GOT3 (cell line): Measurements from ENCODE around the gene ZRANB1.

Experiments used
- DNase-seq: peaks from one replicate; lab custom pipeline; 2025; ENCODE audit warnings: mixed read lengths; lab: John Stamatoyannopoulos, UW

ZRANB1 gene

DNA sequence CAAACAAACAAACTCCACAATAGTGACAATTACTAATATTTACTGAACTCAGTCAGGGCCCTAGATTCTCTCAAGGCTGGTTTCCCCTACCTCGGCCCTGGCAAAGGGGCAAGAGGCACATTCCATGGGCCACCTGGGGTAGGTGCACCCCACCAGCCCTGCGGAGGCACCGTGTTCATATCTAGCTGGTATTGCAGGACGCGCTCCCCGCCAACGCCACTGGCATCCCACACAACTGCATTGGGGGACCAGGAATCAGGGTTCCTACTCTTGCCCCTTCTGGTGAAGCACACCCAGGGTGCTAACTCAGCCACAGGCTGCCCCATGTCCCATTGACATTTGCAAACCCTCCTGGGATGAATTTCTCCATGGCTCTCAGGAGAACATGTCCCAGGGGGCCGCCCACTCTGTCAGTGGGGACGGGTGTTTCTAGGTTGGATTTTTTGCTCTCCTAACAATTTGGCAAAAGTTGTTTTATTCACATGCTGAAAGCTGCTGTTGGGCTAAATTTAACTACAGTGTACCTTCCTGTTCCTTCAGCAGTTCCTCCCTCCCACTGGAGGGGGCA lies 76.7 kb downstream of the ZRANB1 start:
- DNase-seq: no peak

DNA sequence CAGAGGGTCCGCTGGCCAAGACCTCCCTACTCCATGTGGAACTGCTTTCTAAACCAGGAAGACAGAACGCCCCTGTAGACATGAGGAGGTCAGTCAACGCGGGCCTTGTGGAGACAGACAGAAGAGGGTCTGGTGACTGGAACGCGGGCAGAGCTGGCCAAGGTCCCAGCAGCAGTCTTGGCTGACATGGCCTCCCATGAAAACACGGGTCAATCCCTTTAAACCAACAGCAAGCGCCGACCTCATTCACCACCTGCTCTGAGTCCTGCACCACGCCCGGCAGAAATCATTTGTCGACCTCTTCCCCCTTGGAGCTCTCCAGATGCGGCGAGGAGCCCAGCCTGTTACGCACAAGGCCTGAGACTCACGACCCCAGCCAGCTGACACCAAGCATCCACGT lies 78.5 kb downstream of the ZRANB1 start:
- no peak for DNase-seq

DNA sequence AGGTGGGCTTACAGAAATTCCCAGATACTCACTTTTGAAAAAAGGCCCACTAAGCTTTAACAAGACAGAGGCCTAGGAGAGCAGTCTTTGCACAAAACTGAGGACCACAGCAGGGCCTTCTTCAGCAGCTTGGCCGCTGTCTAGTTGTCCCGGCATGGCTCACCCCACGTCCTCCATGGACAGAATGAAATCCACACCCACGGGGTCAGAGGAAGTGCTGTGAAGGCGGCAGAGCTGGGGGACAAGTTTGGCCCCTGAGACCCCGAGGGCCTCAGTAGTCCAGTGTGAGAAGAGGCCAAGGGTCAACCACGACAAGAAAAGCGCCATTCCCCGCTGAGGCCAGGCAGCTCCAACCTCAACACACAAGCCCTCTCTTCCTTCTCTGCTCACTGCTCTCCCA lies 78.9 kb downstream of the ZRANB1 start:
- no peak for DNase-seq

DNA sequence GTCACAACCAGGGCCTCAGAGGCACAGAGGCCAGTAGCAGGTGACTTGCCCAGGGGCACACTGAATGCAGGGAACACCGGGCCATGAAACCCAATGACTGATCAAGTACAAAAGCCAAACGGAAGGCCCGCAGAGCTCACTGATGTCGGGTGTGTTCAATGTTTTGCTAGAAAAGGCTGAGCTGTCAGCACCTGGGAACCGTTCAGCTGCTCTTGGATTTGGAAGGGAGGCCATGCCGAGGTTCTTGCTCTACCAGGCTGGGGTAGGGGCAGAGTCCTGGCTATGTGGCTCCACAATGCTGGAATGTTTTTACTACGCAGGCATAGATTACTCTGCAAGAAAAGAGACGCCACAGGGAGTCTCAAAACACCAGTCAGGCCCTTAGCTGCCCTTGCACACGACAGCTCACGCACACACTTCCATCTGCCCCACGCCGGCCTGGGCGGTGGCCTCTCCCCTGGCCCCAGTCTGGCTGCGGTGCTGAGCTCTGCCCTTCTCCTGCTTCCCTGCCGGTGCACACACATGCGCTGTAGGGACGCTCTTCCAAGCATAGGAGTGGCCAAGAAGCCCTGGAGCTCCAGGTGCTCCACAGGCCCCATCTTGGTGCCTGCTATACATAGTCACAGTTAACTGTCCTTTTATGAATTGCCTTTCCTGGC lies 79.9 kb downstream of the ZRANB1 start:
- DNase-seq: no peak

DNA sequence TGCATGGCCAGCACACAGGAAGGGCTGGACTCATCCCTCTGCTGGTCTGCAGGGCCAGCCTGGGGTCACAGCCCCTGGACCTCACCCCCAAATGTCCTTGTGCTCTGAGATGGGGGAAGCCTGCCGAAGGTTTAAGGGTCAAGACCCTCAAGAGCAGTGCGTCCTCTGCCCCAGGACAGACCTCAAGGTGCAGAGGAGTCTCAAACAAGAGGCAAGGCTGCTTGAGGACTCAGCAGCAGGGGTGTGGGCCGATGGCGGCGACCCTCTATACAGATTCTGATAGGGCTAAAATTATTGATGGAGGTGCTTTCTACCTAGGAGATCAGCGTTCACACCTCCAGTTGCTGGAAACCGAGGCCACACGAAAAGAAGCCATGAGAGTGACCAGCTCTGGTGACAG lies 80.7 kb downstream of the ZRANB1 start:
- DNase-seq: no peak

DNA sequence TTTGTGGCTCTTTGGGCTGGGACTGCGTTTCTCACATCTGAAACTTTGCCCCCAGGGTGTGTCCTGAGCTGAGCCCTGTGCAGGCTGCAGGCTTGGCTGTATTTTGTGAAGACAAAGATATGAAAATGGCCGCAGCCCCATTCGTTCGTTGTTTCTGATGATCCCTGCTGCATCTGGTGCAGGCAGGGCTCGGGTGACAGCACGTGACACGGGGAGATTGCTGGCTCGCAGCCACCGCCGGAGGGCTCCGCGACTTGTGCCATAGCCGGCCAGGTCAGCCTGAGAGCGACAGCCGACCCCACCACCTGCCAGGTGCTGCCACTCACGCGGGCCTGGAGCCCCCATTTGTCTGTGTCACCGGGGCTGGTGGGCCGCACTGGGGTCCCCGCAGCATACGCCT lies 81.3 kb downstream of the ZRANB1 start:
- DNase-seq: no peak

DNA sequence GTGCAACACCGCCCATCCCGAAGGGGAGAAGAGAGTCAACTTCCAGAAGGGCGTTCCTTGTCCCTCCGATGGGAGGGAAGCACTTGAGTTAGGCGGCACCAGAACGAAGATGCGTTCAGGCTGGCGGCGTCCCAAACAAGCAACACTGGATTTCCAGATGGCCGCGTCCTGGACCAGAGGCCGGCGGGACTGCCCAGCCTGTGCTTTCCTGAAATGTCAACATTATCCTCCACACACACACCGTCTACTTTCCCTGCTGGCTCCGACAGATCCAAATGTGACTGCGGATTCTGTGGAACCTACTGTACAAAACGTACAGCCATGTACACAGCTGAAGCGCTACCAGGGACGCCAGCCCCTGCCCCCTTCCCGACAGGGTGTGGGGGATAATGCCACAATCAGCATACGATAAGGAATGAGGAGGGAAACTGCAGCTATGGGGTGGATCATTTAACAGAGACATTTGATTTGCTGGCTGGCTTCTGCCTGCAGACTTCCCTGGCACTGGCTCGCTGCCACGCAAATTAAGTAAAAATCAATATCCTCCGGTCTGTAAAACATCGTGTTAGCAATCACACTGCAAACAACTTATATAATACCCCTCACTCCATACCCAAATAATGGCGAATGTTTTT lies 82.1 kb downstream of the ZRANB1 start:
- no peak for DNase-seq

DNA sequence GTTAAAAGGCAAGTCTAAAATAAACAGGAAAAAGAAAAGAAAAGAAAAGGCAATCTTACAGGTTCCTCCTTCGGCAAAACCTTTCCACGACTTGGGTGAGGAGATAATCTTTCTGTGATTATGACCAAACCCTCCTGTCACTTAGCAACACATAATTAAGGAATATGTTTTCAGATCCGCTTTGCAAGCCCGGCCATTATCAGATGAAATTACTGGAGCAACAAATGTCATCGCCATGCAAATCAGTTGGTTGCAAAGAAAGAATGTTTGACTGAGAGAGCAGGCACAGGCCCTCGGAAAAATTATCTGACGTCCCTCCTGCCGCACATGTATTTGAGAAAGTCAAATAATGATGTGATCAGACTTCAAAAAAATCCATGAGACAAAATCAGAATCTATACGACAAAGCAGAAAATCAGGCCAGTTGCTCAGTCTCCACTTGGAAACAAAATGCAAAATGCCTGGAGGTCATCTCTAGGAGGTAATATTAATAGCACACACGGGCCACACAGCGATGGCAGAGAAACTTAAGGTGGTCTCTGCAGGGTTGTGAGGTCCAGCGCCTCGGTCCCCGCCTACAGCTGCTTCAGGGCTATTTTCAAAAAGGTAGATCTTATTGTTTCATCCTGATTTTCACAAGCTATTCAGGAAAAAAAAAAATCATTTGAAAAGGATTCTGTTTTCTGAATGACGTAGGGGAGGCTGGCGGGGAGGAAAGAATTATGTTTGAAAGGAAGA lies 82.7 kb downstream of the ZRANB1 start:
- DNase-seq: no peak

DNA sequence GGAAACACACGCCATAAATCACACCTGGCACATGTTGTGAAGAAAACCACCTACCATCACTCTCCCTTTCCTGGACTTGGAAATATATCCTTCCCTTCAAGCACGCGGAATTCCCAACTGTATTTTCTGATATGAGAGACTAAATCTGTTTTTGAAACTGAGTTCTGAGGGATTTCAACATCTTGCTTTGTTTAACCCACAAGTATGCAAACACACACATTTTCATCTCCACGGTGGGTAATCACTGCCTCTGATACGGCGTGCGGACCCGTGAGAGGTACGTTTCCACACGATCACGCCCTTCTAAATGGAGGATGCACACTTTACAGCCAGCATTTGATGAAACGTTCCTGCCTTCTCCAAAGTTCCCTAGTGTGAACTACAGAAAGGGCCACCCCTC lies 83.4 kb downstream of the ZRANB1 start:
- DNase-seq: no peak

DNA sequence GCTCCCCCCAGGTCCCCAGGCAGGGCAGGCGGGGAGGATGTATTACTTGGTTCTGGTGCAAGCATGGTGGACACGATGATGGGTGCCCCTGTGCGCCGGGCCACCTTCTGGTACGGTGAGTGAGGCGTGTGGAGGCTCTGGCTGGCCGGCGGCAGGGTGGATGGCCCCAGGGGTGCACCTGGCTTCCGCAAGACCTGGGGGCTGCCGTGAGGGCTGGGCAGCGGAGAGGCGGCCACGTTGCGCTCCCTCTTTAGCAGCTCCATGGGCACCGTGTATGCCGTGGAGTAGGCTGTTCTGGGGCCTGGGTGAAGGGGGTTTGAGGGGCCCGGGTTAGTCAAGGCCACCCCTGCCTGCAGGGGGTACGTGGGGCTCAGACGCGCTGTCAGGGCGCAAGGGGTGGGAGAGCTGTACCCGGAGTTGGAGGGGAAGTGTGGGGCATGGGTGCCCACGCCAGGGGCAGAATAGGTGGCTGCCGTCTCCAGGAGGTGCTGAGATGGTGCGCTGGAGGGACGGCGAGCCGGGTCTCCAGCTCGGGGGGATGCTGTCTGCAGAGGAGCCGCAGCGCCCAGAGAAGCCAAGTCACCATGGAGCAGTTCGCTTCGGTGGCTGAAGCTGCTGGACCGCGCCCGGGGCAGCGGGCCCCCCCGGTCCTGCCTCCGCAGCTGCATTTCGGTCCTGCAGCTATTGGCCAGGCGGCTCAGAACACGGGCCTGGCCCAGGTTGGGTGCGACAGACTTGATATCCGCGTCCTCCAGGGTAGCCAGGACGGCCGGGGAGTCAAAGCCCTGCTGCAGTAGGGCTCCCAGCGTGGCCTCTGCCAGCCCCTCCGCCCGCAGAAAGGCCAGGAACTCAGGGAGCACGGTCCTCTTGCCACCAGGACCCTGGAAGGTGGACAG lies 84.4 kb downstream of the ZRANB1 start:
- no peak for DNase-seq

DNA sequence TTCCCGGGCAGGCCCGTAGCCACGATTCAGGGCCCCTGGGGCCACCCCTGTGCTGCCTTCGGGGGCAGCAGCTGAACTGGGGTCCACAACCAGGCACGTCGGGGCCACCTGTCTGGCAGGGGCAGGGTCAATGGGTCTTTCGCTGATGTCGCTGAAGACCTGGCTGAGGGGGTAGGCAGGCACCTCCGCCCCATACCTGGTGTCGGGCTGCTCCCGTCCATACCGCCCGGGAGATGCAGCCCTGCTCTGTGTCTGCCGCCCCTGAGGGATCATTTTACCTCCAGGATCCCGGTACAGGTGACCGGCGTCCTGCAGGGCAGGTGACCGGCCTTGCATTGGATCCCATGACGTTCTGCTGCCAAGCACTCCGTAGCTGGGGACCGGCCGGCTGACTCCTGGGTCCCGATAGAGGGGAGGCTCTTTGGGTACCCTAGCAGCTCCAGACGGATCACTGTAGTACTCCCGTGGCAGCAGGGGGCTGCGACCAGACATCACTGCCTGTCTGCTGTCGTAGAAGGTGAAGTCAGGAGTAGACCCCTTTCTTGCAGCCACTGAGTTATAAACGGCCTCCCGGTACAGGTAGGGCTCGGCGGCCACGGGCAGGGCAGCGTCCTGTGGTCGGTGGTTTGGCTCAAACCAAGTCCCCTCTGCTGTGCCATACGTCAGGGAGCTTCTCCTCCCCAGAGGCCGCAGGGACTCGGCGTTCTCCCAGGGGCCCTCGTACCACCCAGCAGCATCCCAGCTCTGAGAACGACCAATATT lies 85.2 kb downstream of the ZRANB1 start:
- no peak for DNase-seq

DNA sequence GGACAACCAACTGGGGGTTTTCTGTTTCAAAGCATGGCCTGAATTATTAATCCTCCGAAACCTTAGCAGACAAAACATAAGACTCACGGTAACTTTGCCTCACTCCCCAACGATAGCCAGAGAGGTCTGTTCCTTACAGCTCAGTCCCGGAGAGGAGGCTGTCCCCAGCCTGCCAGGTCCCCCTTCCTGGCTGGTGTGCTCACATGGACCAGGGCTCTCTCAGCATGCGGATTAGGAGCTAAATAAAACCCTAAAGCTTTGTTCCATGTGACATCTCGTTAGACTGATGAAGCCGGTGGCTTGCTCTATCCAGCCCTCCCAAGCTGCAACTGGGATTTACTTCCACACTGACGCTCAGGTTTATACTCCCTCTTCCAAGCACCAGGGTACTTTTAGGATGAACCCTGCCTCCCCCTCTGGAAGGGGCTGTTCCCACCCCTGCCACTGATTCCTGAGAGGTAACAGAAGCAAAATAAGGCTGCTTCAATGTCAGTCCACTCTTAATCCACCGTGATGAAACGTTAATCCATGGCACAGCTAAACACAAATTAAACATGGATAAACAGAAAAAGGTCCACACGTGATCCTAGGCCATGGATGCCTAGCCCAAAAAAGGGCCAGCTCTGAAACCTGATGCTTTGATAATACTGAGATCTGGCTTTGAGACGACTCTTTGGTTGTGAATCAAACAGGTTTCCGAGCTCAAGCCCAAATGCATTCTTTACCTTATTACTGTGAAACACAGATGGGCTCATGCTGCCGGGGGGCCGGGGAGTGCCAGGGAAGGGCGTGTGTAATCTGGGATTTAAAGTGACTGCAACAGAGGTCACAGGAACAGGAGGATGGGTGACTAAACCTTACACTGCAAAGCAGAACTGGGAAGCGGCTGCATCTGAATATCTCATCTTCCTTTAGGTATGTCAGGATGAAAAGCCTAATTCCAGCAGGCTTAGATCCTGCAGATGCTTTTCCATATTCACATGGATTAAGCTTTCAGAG lies 86.2 kb downstream of the ZRANB1 start:
- DNase-seq: no peak

DNA sequence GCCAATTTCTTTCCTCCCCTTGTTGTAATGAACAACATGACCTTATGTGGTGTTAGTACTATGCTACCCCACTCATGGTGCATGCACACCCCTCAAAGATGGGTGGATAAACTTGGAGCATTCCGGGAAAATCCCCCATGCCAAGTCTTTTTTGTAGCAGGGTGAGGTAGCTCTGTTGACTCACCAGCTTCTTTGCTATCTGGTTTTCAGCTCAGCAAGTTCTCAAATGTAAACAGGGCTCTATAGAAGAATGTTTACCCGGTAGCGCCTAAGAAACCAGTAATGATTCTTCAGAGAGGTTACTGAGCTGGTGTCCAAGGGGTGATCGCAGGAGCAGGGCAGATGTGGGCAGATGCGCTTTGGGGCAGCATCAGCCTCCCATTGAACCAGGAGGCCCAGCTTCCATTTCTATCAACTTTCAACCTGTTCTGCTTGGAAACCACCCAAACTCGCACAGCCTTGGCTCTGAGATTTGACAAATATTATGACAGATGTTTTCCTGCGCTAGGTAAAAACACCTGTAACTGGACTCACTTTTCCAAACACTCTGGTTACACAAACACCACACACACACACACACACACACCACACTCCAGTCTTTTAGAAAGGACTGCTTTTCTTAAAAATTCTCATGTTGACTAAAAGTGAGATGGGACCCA lies 87.8 kb downstream of the ZRANB1 start:
- DNase-seq: no peak

DNA sequence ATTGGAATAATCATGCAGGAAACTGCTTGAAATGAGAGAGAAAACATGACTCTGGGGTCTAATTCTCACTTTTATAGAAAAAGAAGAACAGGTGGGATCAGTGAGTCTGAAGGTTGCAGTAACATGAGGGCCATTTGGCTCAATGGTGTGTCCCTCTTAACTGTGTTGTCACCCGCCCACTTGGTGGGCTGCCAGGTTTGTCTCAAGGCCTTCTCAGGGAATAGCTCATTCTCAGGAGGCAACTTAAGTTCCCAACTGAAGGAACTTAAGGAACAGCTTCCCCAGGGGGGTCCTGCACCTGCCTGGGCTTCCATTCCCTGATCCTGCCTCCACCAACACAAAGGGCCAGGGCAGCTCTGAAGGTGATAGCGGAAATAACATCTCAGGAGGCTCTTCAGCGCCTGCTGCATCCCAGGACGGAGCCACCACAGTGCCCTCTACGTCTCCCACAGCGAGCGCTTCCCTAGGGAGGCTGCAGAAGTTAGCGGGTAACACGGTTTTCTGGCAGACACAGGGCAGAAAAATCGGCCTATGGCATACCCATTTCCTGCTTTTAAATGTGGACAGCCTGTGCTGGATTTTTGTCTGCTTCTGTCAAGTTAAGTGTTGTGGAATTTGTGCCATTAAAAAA lies 88.8 kb downstream of the ZRANB1 start:
- no peak for DNase-seq

DNA sequence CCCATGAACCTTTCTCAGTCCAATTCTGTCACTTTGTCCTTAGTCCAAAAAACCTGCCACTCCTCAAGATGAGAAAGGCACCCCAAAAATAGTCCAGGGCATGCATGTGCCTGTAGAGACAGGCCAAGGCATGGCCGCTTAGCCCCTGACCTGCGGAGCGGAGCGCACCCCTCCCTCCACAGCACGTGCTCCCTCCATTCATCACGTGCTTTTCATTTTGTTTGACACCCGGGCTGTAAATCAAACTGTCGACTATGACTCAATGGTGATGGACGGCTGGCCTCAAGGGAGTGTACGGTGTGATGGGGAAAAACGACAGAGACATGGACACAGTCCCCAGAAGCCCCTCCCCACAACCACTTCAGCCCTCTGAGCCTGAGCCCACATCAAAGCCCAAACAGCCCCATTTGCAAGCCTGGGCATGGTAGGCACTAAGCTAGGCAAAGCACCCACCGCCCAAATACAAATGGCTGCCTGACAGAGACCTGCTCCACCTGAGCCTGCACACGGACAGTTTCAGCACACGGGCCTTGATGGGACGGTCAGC lies 90.6 kb downstream of the ZRANB1 start:
- DNase-seq: no peak

DNA sequence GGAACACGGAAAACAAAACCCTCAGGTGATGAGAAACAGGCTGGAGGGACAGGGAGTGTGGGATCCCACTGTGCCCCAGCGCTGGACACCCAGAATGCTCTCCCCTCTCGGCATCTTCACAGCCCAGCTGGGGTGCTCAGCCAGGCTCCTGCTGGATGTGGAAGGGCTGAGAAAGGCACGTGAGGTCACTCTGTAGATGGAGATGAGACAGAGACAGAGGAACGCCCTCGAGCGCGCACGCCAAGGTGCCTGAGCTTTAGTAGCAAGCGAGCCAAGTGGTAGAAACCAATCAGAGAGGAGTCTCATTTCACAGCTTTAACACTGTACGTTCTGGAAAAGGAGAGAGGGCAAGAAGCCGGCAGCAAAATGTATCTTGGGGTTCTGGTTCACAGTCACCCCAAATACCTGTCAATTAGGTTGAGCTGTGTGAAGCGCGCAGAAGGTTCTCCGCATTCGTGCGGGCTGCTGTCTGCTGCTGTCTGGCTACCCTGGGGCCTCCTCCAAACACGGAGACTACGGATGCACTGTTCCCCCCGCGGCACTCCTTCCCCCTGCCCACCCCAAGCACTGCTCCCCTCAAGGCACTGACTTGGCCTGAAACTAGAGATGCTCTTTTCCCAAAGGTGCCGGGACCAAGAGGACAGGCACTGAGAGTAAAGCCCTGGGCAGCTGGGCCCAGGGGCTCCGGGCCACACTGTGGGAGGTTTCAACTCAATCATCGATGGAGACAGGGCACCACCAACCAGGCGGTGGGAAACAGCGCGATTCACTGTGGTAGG lies 91.4 kb downstream of the ZRANB1 start:
- no peak for DNase-seq

DNA sequence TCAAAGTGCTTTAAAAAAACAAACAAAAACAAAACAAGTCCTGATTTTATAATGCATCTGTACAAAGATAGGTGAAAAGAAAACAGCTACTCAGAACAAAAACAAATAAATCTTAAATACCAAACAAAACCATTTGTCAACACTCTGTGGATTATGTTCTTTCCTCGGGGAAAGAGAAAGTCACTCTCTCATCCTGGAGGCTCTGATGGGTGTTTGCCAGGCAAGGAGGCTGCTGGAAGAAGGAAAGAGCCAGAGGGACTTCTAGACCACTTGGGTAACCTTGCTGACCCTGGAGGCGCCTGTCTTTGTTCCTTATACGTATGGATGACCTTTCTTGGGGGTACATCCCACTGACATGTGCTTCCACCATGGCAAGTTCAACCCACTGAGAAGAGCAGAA lies 92.8 kb downstream of the ZRANB1 start:
- no peak for DNase-seq

DNA sequence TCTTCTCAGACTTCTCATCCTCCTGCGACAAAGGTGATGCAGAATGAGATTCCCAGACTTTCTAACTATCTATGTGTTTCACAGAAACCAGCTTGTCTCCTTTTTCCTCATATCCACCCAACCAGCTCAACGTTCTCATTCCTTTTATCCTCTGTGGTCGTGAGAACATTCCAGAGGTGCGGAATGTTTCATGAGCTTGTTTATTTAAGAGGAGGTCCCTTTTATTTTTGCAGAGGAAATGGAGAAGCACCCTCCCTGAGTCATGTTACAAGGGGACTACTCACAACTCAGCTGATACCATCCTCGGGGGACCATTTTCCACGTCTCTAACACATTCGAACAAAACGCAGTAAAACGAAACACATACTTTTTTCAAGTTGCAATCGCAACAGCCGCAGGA lies 93.2 kb downstream of the ZRANB1 start:
- no peak for DNase-seq
